Progenitor cell of endocrine pancreas (in vitro differentiated cells): Measurements from ENCODE around the gene TBC1D10B. TPM values are rescaled to one million over a fixed set of nuclear protein-coding genes. Genes with fewer than 3 reads are reported as not detected.
A peak's percentile ranks its signal among the peaks of the same experiment; 100 is the strongest.

Experiments
- DNase-seq: peaks from one replicate; pipeline ENCODE4 v3.0.0; 2021; ENCODE audit warnings: low spot score; ENCODE audit not compliant: unreplicated experiment
- H3K27ac Mint-ChIP-seq: 2 replicates; pipeline ENCODE4 v1.8.0; 2021; ENCODE audit warnings: mild to moderate bottlenecking, moderate library complexity, mixed read lengths
- H3K27me3 Mint-ChIP-seq: 2 replicates; pipeline ENCODE4 v1.8.0; 2021; ENCODE audit warnings: mixed read lengths
- H3K36me3 Mint-ChIP-seq: 2 replicates; pipeline ENCODE4 v1.8.0; 2022; ENCODE audit warnings: mixed read lengths; ENCODE audit not compliant: insufficient read depth
- H3K4me1 Mint-ChIP-seq: 2 replicates; pipeline ENCODE4 v1.8.0; 2021; ENCODE audit warnings: low read depth, mixed read lengths
- H3K4me3 Mint-ChIP-seq: 2 replicates; pipeline ENCODE4 v1.8.0; 2021; ENCODE audit warnings: low read depth, mild to moderate bottlenecking, moderate library complexity, mixed read lengths
- H3K9me3 Mint-ChIP-seq: 2 replicates; pipeline ENCODE4 v1.8.0; 2021; ENCODE audit warnings: low read depth, mixed read lengths
- CTCF ChIP-seq: fragments of 200-600 bp; sonication (generic); IDR thresholded peaks from one replicate; pipeline ENCODE4 v1.5.0; 2021; ENCODE audit warnings: antibody characterized with exemption, mild to moderate bottlenecking; ENCODE audit not compliant: unreplicated experiment
- total RNA-seq: library from RNA; stranded (reverse); gene quantifications from 2 replicates; pipeline ENCODE4 v1.2.1, GENCODE V29; 2021

TBC1D10B gene
- total RNA-seq, 1 donor from 2014 or later = 51.8 TPM

GRCh38 chr16:30369091-30369937 lies 980 bp downstream of the TBC1D10B start:
- peak overlapping the region; percentile 82 for H3K4me3 Mint-ChIP-seq
- H3K36me3 Mint-ChIP-seq = peaks cover 6% of the 10 kb centered on the region
- H3K27ac Mint-ChIP-seq = peak overlapping the region; percentile 85
- H3K27me3 Mint-ChIP-seq = no peaks in the 10 kb centered on the region
- TF ChIP-seq CTCF = no peak
- peaks cover 40% of the 10 kb centered on the region for H3K4me1 Mint-ChIP-seq
- DNase-seq = no peak
- H3K9me3 Mint-ChIP-seq = no peaks in the 10 kb centered on the region

- no peaks in the 10 kb centered on the region for H3K9me3 Mint-ChIP-seq
- peaks cover 40% of the 10 kb centered on the region for H3K4me1 Mint-ChIP-seq
- no peak for DNase-seq
- H3K27me3 Mint-ChIP-seq = no peaks in the 10 kb centered on the region
- H3K36me3 Mint-ChIP-seq = peaks cover 6% of the 10 kb centered on the region
- H3K27ac Mint-ChIP-seq = peak overlapping the region; percentile 85
- no peak for TF ChIP-seq CTCF
- peak overlapping the region; percentile 82 for H3K4me3 Mint-ChIP-seq
These were observed 1.6 kb downstream of the TBC1D10B start for GRCh38 chr16:30368792-30369090.

GRCh38 chr16:30368122-30368791 lies 2.0 kb downstream of the TBC1D10B start:
- DNase-seq = no peak
- H3K4me1 Mint-ChIP-seq = peaks cover 40% of the 10 kb centered on the region
- H3K27ac Mint-ChIP-seq = peak overlapping the region; percentile 87

GRCh38 chr16:30367349-30368009 lies 2.8 kb downstream of the TBC1D10B start:
- Mint-ChIP-seq H3K27ac (peak overlapping the region; percentile 23), H3K4me1 (peaks cover 40% of the 10 kb centered on the region)

More at GRCh38 chr16:30368122-30368791, 2.0 kb downstream of the TBC1D10B start:
- peak overlapping the region; percentile 82 for H3K4me3 Mint-ChIP-seq
- H3K27me3 Mint-ChIP-seq = no peaks in the 10 kb centered on the region
- no peaks in the 10 kb centered on the region for H3K9me3 Mint-ChIP-seq
- peaks cover 6% of the 10 kb centered on the region for H3K36me3 Mint-ChIP-seq
- TF ChIP-seq CTCF = no peak

More at GRCh38 chr16:30367349-30368009, 2.8 kb downstream of the TBC1D10B start:
- TF ChIP-seq CTCF = no peak
- H3K4me3 Mint-ChIP-seq = peak overlapping the region; percentile 82
- no peaks in the 10 kb centered on the region for H3K27me3 Mint-ChIP-seq
- no peak for DNase-seq
- H3K36me3 Mint-ChIP-seq = peaks cover 8% of the 10 kb centered on the region
- no peaks in the 10 kb centered on the region for H3K9me3 Mint-ChIP-seq
